CD14-positive monocyte (primary cell): Measurements from ENCODE around the gene TFAP2E. TPM values are rescaled to one million over a fixed set of nuclear protein-coding genes. Genes with fewer than 3 reads are reported as not detected.

Experiments used
- DNase-seq, 3 donors: peaks; one replicate each; pipeline ENCODE4 v3.0.0-alpha.2; 2011 to 2022
- H2AFZ ChIP-seq: 2 replicates; pipeline ENCODE4 v1.6.0; 2012; ENCODE audit warnings: mild to moderate bottlenecking, low read depth, low read length, inconsistent platforms; ENCODE audit not compliant: insufficient read depth, poor library complexity, severe bottlenecking
- H3K27ac ChIP-seq, 2 donors: 1 replicate in 1 of 2; 2 replicates in 1 of 2; pipeline ENCODE4 v1.5.1; 2012 to 2013; ENCODE audit warnings: low read length in 2 of 2, control low read depth in 1 of 2, inconsistent platforms in 1 of 2, low read depth in 1 of 2, mild to moderate bottlenecking in 1 of 2
- H3K27me3 ChIP-seq, 2 donors: one replicate each; pipeline versions ENCODE4 v1.6.0 to v1.6.1; 2011 to 2013; ENCODE audit warnings: low read length in 2 of 2; ENCODE audit not compliant: control insufficient read depth in 2 of 2, insufficient read depth in 2 of 2
- H3K36me3 ChIP-seq, 2 donors: replicated peaks in 1 of 2; 1 replicate in 1 of 2; 2 replicates in 1 of 2; pipeline versions ENCODE4 v1.5.1 to v1.6.1; 2012 to 2013; ENCODE audit warnings: low read length in 2 of 2, control low read depth in 1 of 2, inconsistent platforms in 1 of 2, mild to moderate bottlenecking in 1 of 2; ENCODE audit not compliant: insufficient read depth in 2 of 2, control insufficient read depth in 1 of 2
- H3K4me1 ChIP-seq, 2 donors: 1 replicate in 1 of 2; 2 replicates in 1 of 2; pipeline versions ENCODE4 v1.5.1 to v1.6.1; 2012 to 2013; ENCODE audit warnings: low read length in 2 of 2, control low read depth in 1 of 2, inconsistent platforms in 1 of 2, mild to moderate bottlenecking in 1 of 2, moderate library complexity in 1 of 2; ENCODE audit not compliant: insufficient read depth in 2 of 2, control insufficient read depth in 1 of 2
- H3K4me2 ChIP-seq: replicated peaks from 2 replicates; pipeline ENCODE3; 2012; ENCODE audit warnings: low read length, moderate library complexity, mild to moderate bottlenecking; ENCODE audit not compliant: poor library complexity, severe bottlenecking; ENCODE audit errors: extremely low read depth
- H3K4me3 ChIP-seq, 3 experiments: fragments of 200-600 bp in 1 of 3; sonication (generic) in 1 of 3; replicated peaks in 1 of 3; 1 replicate in 2 of 3; 2 replicates in 1 of 3; pipeline ENCODE4 v1.5.1; 2011 to 2013; ENCODE audit warnings: low read length in 3 of 3, mild to moderate bottlenecking in 3 of 3, control low read depth in 2 of 3, low read depth in 2 of 3, inconsistent platforms in 1 of 3, moderate library complexity in 1 of 3
- H3K79me2 ChIP-seq: 2 replicates; pipeline ENCODE4 v1.6.0; 2012; ENCODE audit warnings: mild to moderate bottlenecking, control low read depth, inconsistent platforms, low read length, moderate library complexity; ENCODE audit not compliant: insufficient read depth
- H3K9ac ChIP-seq: 2 replicates; pipeline ENCODE4 v1.6.0; 2017; ENCODE audit warnings: low read length, mild to moderate bottlenecking; ENCODE audit not compliant: insufficient read depth, poor library complexity, severe bottlenecking
- H3K9me3 ChIP-seq, 2 donors: replicated peaks in 1 of 2; 1 replicate in 1 of 2; 2 replicates in 1 of 2; pipeline versions ENCODE4 v1.5.1 to v1.6.1; 2012 to 2013; ENCODE audit warnings: low read length in 2 of 2, control low read depth in 1 of 2; ENCODE audit not compliant: control insufficient read depth in 1 of 2, insufficient read depth in 1 of 2
- H4K20me1 ChIP-seq: 2 replicates; pipeline ENCODE4 v1.6.0; 2012; ENCODE audit warnings: mild to moderate bottlenecking, low read length, control low read depth, moderate library complexity; ENCODE audit not compliant: insufficient read depth
- H3K27ac Mint-ChIP-seq, 7 donors: one replicate each; pipeline ENCODE4 v1.8.0; 2020; ENCODE audit warnings: mild to moderate bottlenecking in 7 of 7, mixed read lengths in 7 of 7, moderate library complexity in 6 of 7, inconsistent platforms in 2 of 7
- H3K27me3 Mint-ChIP-seq, 3 donors: one replicate each; pipeline ENCODE4 v1.8.0; 2021 to 2022; ENCODE audit warnings: low read depth in 3 of 3, mild to moderate bottlenecking in 3 of 3, mixed read lengths in 3 of 3, moderate library complexity in 3 of 3, inconsistent platforms in 1 of 3
- H3K36me3 Mint-ChIP-seq, 2 donors: one replicate each; pipeline ENCODE4 v1.8.0; 2020; ENCODE audit warnings: mixed read lengths in 2 of 2, inconsistent platforms in 1 of 2, mild to moderate bottlenecking in 1 of 2
- H3K4me1 Mint-ChIP-seq: one replicate; pipeline ENCODE4 v1.8.0; 2020; ENCODE audit warnings: mild to moderate bottlenecking, mixed read lengths
- H3K4me3 Mint-ChIP-seq, 2 donors: one replicate each; pipeline ENCODE4 v1.8.0; 2020; ENCODE audit warnings: mild to moderate bottlenecking in 2 of 2, mixed read lengths in 2 of 2, moderate library complexity in 1 of 2
- H3K9me3 Mint-ChIP-seq, 7 donors: one replicate each; pipeline ENCODE4 v1.8.0; 2020 to 2022; ENCODE audit warnings: mixed read lengths in 7 of 7, mild to moderate bottlenecking in 6 of 7, moderate library complexity in 6 of 7, inconsistent platforms in 2 of 7
- CTCF ChIP-seq: fragments of 200-600 bp; IDR thresholded peaks from one replicate; pipeline ENCODE4 v1.8.0; 2022; ENCODE audit warnings: antibody characterized with exemption, mild to moderate bottlenecking
- WGBS: methylation state at CpG from one replicate; pipeline ENCODE4 v1.1.5; 2013; ENCODE audit warnings: missing lambda C conversion rate; ENCODE audit not compliant: insufficient coverage; 5-methylcytosine and 5-hydroxymethylcytosine counted together
- intact Hi-C, 2 donors: fragments of 100-400 bp; cut with micrococcal nuclease; formaldehyde crosslinking; loops; one replicate each; pipeline versions ENCODE4 v1.15.0 to v1.15.1; 2023
- polyA plus RNA-seq, 3 donors: library from polyadenylated mRNA; depleted of rRNA in 1 of 3; unstranded in 2 of 3; stranded (reverse) in 1 of 3; fragments of 300-500 nt in 2 of 3; fragments of >200 nt in 1 of 3; fragmentation: Illumina TruSeq in 2 of 3; gene quantifications; 1 replicate in 2 of 3; 2 replicates in 1 of 3; pipeline ENCODE4 v1.2.3, GENCODE V29; 2012 to 2021

The TFAP2E gene
- polyA plus RNA-seq, 3 donors = 0.77 to 4.5 (median 1.5) TPM

DNA sequence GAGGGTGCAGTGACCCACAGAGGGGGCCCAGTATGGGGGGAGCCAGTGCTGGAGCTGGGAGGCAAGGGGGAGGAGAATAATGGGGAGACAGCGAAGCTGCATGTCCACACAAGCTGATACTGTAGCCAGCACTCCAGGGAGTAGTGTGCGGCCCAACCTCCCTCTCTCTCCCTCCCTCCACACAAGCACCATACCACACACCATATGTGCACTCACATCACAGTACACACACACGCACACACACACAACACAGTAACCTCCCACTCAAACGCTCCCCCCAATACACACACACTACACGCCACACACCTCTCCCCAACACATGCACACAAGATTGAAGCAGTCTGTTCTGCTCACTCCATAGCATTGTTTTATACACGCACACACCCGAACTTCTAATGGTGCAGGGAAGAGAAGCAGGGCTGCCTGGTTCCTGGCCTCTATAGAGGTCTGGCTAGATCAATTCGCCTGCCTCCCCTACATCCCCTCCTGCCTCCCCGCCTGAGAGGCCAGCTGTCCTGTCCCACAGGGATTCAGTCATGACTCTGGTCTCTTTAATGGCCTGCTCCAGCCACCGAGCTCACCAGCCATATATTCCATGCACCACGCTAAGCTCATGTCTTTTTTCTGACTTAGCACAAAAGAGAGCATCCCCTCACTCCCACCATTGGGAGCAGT, 11.7 kb upstream of the TFAP2E start:
- no peak overlapping the region for H3K9ac ChIP-seq
- Mint-ChIP-seq H3K27ac (no peak overlapping the region), H3K4me3 (no peak overlapping the region), H3K9me3 (no peaks in the 10 kb centered on the region), H3K4me1 (peaks cover 45% of the 10 kb centered on the region), H3K27me3 (no peaks in the 10 kb centered on the region), H3K36me3 (peaks cover 41 to 50% of the 10 kb centered on the region in 2 donors)
- DNase-seq = no peak
- H3K4me2 ChIP-seq = no peak overlapping the region
- H4K20me1 ChIP-seq = peaks cover 11% of the 10 kb centered on the region
- peaks cover 33 to 56% of the 10 kb centered on the region in 2 donors for H3K36me3 ChIP-seq
- peaks cover 15 to 24% of the 10 kb centered on the region in 2 donors for H3K4me1 ChIP-seq
- intact Hi-C loops = loop anchor here in 1 of 2 donors (5.0 kb wide), 1 partner anchor 211 kb away; no protein-coding TSS in a partner anchor
- no peaks in the 10 kb centered on the region for H3K27me3 ChIP-seq
- no peak for TF ChIP-seq CTCF
- H2AFZ ChIP-seq = no peak overlapping the region
- H3K9me3 ChIP-seq = no peaks in the 10 kb centered on the region
- no peak overlapping the region for H3K27ac ChIP-seq
- H3K79me2 ChIP-seq = peaks cover 10% of the 10 kb centered on the region
- 94% methylated on average over 9 of the region's 11 CpGs for WGBS
- no peak overlapping the region for H3K4me3 ChIP-seq

DNA sequence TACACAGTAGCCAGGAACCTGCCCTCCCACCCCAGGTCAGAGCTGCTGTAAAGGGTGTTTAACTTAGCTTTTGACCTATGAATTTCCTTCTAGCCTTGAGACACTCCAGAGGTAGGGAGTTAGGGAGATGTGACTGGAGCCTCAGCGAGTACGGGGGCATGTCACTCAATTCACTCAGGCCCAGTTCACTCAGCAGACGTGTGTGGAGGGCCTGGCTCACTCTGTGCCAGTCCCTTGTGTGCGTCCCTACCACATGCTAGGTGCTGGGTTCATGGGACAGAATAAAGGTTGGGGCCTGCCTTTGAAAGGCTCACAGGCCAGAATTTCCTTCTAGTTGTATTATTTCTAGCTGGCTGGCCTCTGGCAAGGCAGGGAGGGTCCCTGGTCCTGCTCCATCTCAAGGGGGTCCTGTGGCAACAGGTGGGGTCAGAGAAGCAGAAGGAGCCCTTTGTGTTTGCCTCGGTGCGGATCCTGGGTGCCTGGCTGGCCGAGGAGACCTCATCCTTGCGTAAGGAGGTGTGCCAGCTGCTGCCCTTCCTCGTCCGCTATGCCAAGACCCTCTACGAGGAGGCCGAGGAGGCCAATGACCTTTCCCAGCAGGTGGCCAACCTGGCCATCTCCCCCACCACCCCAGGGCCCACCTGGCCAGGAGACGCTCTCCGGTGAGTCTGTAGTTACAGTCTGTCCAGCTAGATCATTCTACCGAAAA, 11.0 kb upstream of the TFAP2E start:
- H3K27me3 Mint-ChIP-seq = no peaks in the 10 kb centered on the region
- intact Hi-C loops = loop anchor here in 1 of 2 donors (5.0 kb wide), 1 partner anchor 210 kb away; no protein-coding TSS in a partner anchor
- Histone ChIP-seq H3K9me3 (no peaks in the 10 kb centered on the region), H3K4me1 (peaks cover 11 to 20% of the 10 kb centered on the region in 2 donors), H3K27me3 (no peaks in the 10 kb centered on the region), H3K4me2 (no peak overlapping the region), H3K79me2 (peaks cover 3% of the 10 kb centered on the region), H3K4me3 (no peak overlapping the region), H4K20me1 (peaks cover 11% of the 10 kb centered on the region), H3K9ac (no peak overlapping the region), H2AFZ (no peak overlapping the region), H3K27ac (no peak overlapping the region), H3K36me3 (peaks cover 33 to 63% of the 10 kb centered on the region in 2 donors)
- no peak for DNase-seq
- H3K36me3 Mint-ChIP-seq = peaks cover 48 to 57% of the 10 kb centered on the region in 2 donors
- no peaks in the 10 kb centered on the region for H3K9me3 Mint-ChIP-seq
- peak overlapping the region in 2 of 7 donors; percentile 27 to 67 for H3K27ac Mint-ChIP-seq
- no peak overlapping the region for H3K4me3 Mint-ChIP-seq
- 85% methylated on average over 7 of the region's 15 CpGs for WGBS
- no peak for TF ChIP-seq CTCF
- peaks cover 42% of the 10 kb centered on the region for H3K4me1 Mint-ChIP-seq
